AG20443 (cell line): ENCODE results near the gene SLC34A1.
A peak's percentile ranks its signal among the peaks of the same experiment; 100 is the strongest.
"Not testable (repeated sequence)": the region's sequence is repeated elsewhere in the genome, so short reads cannot be mapped to it uniquely, and the experiment has no call there.

ENCODE experiments used
- DNase-seq: peaks from one replicate; pipeline ENCODE4 v3.0.0; 2012; ENCODE audit warnings: low spot score, mixed read lengths

Gene SLC34A1, protein sequence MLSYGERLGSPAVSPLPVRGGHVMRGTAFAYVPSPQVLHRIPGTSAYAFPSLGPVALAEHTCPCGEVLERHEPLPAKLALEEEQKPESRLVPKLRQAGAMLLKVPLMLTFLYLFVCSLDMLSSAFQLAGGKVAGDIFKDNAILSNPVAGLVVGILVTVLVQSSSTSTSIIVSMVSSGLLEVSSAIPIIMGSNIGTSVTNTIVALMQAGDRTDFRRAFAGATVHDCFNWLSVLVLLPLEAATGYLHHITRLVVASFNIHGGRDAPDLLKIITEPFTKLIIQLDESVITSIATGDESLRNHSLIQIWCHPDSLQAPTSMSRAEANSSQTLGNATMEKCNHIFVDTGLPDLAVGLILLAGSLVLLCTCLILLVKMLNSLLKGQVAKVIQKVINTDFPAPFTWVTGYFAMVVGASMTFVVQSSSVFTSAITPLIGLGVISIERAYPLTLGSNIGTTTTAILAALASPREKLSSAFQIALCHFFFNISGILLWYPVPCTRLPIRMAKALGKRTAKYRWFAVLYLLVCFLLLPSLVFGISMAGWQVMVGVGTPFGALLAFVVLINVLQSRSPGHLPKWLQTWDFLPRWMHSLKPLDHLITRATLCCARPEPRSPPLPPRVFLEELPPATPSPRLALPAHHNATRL

DNA sequence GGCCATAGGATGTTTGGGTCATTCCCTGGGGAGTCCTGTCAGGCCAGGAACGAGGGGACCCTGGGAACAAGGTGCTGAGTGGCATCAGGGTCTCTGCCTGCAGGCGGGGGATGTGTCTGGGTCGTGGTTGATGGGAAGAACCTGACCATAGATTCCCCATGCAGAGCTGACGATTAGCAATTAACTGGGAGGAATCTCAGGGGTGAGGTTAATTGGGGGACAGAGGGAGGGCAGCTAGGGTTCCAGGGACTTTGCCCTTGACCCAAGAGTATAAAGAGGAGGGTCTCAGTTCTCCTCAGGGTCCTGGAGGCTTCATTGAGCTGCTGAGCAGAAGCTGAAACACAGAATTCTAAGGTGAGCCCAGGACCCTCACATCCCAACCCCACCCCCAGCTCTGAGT lies at the start of gene SLC34A1:
Gene SLC34A1, plus strand, starts transcription at position 301 of the 400 bp plus-strand sequence. CDS start 1,308 bp downstream, outside the sequence.
- DNase-seq = no peak

DNA sequence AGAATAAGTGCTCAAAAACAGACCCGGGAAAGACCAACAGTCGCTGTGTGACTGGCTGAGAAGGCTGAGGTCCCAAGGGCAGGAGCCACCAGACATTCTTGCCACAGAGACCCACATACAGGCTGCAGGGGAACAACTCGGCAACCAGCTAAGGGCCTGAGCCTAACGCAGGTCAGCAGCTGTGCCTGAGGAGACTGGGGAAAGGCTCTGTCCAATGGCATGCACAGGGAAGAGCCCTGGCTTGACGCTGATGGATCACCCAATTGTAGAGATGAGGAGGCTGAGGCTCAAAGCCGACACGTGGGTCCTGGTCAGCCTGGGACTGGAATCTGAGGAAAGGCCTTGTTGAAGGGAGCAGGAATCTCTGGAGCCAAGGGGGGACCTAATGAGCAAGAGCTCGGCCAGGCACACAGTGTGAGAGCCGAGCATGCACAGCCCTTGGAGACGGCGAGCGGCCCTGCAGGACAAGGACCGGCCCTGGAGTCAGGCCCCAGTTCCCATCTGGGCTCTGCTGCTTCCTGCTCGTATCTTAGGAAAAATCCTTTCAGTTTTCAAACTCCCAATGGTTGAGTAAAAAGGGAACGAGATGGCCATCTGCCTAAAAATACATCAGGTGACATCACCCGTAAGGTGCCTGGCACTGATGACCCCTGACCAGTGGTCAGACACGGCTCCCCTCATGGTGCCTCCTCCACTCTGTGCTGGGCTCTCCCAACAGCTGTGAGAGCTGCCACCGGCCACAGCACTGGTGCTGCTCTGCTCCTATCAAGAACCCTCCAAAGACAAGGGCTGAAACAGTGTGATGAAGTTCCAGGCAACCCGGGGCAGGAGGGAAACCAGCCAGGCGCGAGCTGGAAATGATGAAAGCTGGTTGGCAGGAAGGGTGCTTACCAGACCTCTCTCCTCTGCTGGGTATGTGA lies 49.2 kb upstream of the SLC34A1 start:
- DNase-seq = no peak

DNA sequence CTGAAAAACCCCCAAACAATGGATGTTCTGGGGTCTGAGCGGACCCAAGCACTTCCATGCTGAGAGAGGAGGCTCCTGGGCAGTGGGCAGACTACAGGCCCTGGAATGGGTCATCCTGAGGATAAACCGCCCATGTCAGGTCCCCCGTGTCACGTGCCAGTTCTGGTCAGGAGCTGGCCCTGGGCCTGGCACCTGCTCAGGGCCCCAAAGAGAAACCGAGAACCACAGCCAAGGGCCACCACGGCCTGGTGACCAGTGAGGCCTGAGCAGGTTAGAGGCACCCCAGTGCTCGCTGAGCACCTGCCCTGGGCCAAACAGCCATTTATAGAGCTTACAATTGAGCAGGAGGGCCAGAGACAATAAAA lies 48.6 kb upstream of the SLC34A1 start:
- no peak for DNase-seq

DNA sequence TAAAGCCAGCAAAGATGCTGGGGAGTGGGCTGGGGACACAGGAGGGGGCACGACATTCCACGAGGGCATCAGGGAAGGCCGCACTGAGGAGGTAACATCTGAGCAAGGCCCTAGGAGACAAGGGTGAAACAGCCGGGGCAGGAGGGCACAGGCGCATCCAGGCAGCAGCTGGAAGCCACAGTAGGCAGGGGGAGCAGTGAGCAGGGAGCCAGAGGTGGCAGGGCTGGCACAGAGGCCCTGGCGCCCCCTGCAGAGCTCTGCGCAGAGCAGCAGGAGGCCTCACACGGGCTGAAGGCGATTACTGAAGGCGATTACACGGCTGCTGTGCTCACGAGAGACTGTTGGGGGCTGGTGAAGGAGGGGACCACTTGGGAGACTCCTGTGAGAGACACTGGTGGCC lies 48.1 kb upstream of the SLC34A1 start:
- no peak for DNase-seq

DNA sequence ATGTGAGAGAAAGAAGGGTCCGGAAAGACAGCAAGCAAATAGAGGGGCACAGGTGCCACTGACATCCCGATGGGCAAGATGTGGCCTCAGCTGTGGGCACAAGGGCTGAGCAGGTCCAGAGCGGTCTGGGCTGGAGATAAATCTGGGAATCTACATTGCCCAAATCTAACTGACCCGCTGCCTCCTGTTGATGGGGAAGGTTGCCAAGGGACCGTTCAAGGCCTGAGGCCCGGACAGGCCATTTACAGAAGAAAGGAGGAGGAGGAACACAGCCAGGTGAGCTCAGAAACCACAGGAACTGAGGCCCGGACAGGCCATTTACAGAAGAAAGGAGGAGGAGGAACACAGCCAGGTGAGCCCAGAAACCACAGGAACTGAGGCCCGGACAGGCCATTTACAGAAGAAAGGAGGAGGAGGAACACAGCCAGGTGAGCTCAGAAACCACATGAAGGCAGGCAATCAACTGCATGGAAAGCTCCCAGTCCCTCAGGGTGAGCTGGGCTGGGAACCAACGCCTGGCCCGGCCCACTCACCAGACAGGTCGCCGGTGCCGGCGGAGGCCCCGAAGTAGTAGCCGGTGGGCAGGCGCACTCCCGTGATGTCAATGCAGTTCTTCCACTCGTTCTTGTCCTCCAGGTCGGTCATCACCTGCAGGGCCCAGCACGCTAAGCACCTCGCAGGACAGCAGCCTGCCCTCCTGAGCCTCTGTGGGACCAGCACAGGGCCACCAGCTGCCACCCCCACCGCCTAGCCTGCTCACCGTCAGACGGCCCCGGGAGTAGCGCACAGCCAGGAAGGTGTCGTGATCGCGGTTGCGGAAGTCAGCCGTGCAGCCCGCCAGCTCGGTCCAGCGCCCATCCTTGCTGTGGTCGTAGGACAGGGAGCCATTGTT lies 47.4 kb upstream of the SLC34A1 start:
- DNase-seq = no peak

DNA sequence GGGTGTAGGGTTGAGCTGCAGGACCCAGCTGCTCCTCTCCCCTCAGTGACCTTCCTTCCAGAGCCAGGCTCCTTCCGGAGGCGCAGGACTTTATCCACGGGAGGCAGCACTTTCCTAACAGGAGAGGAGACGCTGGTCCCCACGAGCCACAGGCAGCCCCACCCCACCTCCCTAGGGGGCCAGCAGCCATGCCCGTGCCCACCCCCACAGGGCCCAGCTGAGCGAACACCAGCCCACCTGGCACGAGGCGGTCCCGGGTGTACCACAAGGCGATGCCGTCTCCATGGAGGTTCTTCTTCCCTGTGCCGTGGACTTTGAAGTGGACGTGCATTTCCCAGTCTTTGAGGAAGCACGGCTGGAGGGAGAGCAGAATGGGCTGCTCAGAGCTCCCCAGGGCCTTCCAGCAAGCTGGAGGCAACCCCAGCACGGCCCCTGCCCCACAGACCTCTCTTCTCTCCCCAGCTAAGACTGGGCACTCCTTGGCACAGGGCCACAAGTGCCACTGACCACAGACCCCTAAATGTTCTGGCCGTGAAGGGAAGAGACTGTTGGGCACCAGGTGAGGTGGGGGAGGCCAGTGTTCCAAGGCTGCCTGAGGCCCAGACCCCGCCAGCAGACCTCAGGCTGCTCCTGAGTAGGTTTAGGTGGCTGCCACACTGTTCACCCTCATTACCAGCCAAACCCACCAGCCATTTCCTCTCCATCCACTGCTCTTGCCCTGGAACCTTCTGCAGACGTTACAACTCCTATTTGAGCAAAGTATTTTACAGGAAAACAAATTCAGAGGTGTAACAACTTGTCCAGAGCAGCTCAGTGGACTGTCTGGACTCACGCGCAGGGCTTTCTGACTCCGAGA lies 45.8 kb upstream of the SLC34A1 start:
- DNase-seq = no peak

DNA sequence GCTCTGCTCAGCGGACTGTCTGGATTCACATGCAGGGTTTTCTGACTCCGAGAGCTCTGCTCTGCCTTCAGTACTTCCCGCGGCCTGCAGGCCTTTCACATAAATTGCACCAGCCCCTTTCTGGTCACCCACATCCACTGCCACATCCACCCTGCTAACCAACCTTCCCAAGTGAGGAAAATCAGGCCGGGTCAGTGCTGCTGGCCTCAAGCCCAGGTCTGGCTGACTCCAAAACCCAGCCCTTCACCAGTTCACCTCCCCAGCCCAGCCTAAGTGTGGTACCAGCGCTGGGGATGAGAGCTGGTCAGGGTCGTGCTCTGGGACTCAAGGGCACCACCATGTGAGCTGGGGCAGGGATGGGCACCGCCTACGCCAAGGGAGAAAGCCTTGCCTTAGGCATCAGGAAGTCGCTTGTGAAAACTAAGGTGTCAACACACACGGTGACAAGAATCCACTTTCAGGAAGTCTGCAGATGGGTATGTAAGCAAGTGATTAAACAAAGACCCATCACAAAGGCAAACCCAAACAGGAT lies 45.1 kb upstream of the SLC34A1 start:
- DNase-seq = no peak

DNA sequence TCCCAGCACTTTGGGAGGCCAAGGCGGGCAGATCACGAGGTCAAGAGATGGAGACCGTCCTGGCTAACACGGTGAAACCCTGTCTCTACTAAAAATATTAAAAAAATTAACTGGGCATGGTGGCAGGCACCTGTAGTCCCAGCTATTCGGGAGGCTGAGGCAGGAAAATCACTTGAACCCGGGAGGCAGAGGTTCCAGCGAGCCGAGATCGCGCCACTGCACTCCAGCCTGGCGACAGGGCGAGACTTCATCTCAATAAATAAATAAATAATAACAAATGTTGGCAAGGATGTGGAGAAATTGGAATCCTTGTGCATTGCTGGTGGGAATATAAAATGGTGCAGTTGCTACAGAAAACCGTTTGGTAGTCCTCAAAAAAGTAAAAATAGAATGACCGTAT lies 41.2 kb upstream of the SLC34A1 start:
- not testable (repeated sequence) for DNase-seq

DNA sequence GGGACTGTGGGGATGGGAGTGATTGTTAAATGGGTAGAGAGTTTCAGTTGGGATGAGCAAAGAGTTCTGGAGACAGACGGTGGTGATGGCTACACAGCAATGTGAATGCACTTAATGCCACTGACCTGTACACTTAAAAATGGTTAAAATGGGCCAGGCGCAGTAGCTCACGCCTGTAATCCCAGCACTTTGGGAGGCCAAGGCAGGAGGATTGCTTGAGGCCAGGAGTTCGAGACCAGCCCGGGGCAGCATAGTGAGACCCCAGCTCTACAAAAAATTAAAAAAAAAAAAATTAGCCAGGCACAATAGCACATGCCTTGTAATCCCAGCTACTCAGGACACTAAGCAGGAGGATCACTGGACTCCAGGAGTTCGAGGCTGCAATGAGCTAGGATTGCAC lies 40.5 kb upstream of the SLC34A1 start:
- no peak for DNase-seq

DNA sequence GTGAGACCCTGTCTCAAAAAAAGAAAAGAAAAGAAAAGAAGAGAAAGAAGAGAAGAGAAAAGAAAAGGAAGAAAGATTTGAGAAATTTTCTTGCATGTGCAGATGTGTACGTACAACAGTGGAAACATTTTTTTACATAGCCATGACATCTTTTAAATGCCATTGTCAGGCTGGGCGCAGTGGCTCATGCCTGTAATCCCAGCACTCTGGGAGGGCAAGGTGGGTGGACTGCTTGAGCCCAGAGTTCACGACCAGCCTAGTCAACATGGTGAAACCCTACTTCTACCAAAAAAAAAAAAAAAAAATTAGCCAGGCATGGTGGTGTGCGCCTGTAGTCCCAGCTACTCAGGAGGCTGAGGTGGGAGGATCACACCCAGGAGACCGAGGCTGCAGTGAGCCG lies 39.3 kb upstream of the SLC34A1 start:
- no peak for DNase-seq

DNA sequence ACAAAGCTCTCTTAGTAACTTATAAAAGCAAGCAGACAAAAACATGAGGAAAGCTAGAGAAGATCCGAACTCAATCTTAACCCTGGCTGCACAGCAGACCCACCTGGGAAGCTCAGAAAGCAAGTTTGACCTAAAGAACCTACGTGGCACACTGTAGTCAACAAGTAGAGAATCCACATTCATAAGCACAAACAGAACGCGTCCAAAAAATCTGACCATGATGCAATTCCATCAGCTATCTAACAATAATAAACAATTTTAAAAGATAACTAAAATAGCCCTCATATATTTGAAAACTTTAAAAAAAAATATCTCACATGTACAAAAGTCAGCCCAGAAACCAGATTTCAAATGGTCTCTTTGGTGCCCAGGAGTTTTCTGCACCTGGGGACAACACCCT lies 37.4 kb upstream of the SLC34A1 start:
- no peak for DNase-seq

DNA sequence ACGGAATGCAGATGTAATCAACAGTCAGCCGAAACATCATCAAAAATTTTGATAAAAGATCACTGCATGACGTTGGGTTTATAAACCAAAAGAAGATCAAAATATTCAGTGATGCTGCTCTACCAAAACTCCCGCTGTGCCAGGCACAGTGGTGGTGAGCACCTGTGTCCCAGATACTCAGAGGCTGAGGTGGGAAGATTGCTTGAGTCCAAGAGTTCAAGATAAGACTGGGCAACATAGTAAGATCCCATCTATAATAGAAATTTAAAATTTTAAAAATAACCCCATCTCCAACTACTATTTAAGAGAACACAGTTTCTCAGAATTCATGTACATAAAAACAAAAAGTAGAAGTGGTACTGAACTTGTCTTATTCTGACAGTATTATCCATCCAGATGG lies 36.5 kb upstream of the SLC34A1 start:
- no peak for DNase-seq

DNA sequence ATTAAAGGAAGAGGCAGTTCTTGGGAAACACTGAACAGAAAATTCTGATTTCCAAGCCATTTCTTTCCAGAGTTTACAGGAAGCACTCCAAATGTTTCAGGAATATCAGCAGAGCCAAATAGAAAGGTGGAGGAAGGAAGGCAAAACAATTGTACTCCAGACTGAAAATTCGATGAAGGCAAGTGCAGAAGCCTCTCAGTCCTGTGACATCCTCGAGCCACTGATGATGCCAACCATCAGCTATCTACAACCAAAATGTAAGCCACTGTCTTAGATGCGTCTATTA lies 34.9 kb upstream of the SLC34A1 start:
- DNase-seq = no peak

DNA sequence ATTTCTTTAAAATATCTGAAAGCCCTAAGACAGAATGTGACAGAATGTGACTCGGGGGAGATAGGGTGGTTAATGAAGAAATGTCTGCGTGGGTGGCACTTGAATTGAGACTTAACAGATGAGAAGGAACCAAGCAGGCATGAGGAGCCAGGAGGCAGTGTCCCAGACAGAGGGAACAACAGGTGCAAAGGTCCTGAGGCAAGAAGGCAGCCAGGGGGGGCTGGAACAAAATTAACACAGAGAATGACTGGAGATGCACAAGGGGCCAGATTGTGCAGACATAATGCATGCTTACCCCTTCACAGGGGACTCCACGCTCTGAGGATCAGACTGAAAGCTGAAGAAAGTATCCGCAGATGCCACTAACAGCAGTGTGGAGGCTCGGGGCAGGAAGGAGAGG lies 34.5 kb upstream of the SLC34A1 start:
- DNase-seq = no peak

DNA sequence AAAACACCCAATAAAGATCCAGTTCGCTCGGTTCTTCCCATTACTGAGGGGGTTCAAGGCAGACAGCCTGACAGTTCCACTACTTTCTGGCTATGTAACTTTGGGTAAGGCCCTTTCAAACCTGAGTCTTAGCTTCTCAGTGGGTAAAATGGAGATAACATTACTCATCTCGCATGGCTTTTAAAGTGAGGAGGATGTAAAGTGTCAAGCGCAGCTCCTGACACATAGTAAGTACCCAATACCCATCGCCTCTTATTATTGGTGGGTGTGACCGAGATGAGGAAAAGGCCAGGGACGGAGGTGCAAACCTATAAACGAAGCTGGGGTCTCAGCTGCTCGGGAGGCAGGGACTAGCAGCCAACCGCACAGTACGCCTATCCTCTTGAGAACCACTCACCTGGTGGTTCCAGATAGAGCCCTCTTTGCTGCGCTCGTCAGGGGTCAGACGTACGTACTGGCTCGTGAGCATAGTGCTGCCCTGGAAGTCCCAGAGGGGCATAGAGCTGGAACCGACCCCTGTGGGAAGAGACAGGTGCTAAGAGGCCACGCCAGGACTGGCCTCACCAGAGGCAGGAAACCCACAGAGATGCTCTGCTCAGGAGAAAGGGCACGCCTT lies 33.4 kb upstream of the SLC34A1 start:
- DNase-seq = no peak

DNA sequence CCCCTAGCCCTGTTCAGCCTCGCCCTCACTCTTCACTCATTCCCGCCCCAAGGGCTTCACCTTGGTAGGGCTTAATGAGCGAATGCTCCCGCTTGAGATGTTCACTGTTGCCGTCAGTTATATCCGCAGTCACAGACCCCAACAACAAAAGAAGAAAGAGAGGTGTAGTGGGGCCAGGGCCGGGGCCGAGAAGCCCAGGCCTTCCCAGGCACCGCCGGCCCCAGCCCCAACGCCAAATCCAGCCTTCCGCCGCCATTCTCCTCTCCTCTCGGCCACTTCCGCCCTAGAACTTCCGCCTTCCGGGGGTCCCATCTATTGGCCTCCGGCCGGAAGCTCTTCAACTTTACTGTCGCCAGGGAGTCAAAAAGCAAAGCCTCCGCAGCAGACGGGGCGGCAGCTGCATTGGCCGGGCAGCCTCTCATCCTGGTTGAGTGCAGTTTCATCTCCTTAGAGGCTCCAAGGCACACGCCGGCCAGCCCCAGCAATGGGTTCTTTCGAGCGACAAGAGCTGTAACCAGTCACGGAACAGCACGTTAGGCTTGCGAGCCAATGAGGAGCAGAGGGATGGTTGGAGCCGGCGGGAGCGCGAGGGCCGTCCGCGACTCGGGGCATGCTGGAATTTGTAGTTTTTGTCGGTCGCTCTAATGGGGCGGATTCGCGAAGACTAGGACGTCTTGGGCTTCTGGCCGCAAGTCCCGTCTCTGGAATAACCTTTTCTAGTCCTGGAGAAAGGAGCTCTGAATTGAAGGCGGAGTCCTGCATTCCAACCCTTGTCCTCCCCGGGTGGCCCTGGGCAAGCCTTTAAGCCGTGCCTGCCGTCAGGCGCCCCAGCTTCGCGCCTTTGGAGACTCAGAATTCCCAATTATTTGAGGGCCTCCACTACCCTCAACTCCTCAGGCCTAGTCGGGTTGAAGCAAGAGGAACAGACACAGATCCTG lies 32.6 kb upstream of the SLC34A1 start, which contains the start of gene LMAN2:
Gene LMAN2, minus strand, starts transcription at position 277 of the 938 bp plus-strand sequence. Its CDS starts 21 bp downstream, at position 256.
- peak; percentile 97 for DNase-seq

DNA sequence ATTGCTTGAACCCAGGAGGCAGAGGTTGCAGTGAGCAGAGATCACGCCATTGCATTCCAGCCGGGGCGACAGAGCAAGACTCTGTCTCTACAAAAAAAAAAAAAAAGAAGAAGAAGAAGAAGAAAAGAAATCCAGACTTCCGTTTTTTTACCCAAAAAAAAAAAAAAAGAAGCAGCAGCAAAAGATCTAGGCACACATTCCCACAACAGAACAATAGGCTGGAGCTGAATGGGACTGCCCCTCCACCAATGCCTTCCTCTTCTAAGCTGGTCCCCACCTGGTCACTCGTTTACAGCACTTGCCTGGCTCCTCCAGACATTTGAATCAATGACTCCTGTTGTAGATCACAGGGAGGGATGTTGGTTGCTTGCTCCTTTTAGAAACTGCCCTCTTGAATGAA lies 31.1 kb upstream of the SLC34A1 start:
- no peak for DNase-seq

DNA sequence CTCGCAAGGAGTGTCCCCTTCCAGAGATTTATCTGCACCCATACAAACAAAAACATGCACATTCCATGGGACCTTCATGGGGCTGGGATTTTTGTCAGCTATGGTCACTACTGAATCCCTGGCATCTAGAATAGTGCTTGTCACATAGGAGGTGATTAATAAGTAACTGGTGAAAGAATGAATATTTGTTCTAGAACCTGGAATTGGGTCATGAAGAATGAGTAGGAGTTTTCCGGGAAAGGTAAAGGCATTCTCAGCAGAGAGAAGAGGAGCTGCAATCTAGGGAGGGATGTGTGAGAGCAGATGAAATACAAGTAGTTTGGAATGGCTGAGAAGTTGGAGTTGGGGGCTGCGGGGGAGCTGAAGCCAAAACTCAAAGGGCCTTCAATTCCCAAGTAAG lies 30.0 kb upstream of the SLC34A1 start:
- DNase-seq = no peak

DNA sequence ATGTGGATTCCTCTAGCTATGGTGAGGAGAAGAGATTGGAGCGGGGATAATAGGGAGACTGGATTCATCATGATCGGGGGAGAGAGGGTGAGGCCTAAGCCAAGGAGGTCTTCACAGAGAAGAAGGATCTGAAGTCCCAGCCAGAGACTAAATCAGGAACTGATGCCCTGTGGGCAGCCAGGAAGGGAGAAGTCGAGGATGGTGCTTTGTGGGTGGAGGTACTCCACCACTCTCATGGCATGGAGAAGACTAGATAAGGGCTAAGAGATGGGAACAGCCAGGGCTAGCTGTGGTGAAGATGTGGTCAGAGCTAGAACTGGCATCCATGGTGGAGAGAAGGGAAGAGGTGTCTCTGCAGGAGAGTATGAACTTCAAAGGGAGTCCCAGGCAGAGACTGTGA lies 29.5 kb upstream of the SLC34A1 start:
- no peak for DNase-seq
